DMS 273 treated with DMSO at 0.1 percent for 48 hours (cell line): ENCODE measurements around the gene RTTN.
"Not testable (repeated sequence)": the region's sequence is repeated elsewhere in the genome, so short reads cannot be mapped to it uniquely, and the experiment has no call there.

ENCODE experiments used
- DNase-seq: peaks from one replicate; lab custom pipeline; 2025; lab: John Stamatoyannopoulos, UW

RTTN gene

GRCh38 chr18:70151614-70152013 lies 53.9 kb downstream of the RTTN start:
- no peak for DNase-seq

GRCh38 chr18:70149616-70150301 lies 55.7 kb downstream of the RTTN start:
- no peak for DNase-seq

GRCh38 chr18:70149156-70149555 lies 56.3 kb downstream of the RTTN start:
- DNase-seq: no peak

GRCh38 chr18:70148039-70148938 lies 57.2 kb downstream of the RTTN start:
- DNase-seq: no peak

GRCh38 chr18:70146174-70146573 lies 59.3 kb downstream of the RTTN start:
- no peak for DNase-seq

GRCh38 chr18:70142001-70142400 lies 63.5 kb downstream of the RTTN start:
- no peak for DNase-seq

- no peak for DNase-seq
These were observed 66.3 kb downstream of the RTTN start for GRCh38 chr18:70139138-70139537.

GRCh38 chr18:70135604-70136003 lies 69.9 kb downstream of the RTTN start:
- DNase-seq: no peak

GRCh38 chr18:70132999-70133398 lies 72.5 kb downstream of the RTTN start:
- no peak for DNase-seq

- no peak for DNase-seq
These were observed 77.2 kb downstream of the RTTN start for GRCh38 chr18:70128271-70128670.

- DNase-seq: no peak
These were observed 78.1 kb downstream of the RTTN start for GRCh38 chr18:70127359-70127758.

- no peak for DNase-seq
These were observed 78.7 kb downstream of the RTTN start for GRCh38 chr18:70126832-70127231.

- DNase-seq: no peak
These were observed 81.3 kb downstream of the RTTN start for GRCh38 chr18:70124139-70124538.

GRCh38 chr18:70121842-70122241 lies 83.6 kb downstream of the RTTN start:
- no peak for DNase-seq

- no peak for DNase-seq
These were observed 88.5 kb downstream of the RTTN start for GRCh38 chr18:70116949-70117348.

GRCh38 chr18:70113511-70113910 lies 92.0 kb downstream of the RTTN start:
- DNase-seq: no peak

- DNase-seq: no peak
These were observed 94.8 kb downstream of the RTTN start for GRCh38 chr18:70110678-70111077.

- DNase-seq: no peak
These were observed 98.4 kb downstream of the RTTN start for GRCh38 chr18:70107091-70107490.

- DNase-seq: not testable (repeated sequence)
These were observed 102.6 kb downstream of the RTTN start for GRCh38 chr18:70102854-70103253.

GRCh38 chr18:70089858-70090257 lies 115.6 kb downstream of the RTTN start:
- no peak for DNase-seq

GRCh38 chr18:70086085-70086484 lies 119.4 kb downstream of the RTTN start:
- no peak for DNase-seq

GRCh38 chr18:70085641-70086040 lies 119.8 kb downstream of the RTTN start:
- DNase-seq: no peak

GRCh38 chr18:70082430-70082829 lies 123.1 kb downstream of the RTTN start:
- no peak for DNase-seq
